Measurements from ENCODE around the gene CIRBP. TPM values are rescaled to one million over a fixed set of nuclear protein-coding genes. Genes with fewer than 3 reads are reported as not detected.

CIRBP gene
- total and polyA plus RNA-seq, 9 of the 15 experiments (the other 6 are each of a cell fraction or from before 2014, with no cell fraction given) = 20.5 to 327 (median 176) TPM

GRCh38 chr19:1241417-1242095, 27.6 kb upstream of the CIRBP start, which contains the start of gene ATP5F1D:
Gene ATP5F1D (plus strand): TSS chr19:1241751. CDS start chr19:1241851, 100 bp downstream.
- peaks cover 49 to 98% of the 10 kb centered on the region in 2 experiments for H3K4me1 ChIP-seq (replicated peaks in 1 of 2; ENCODE audit: control insufficient read depth in 2 of 2, insufficient read depth in 2 of 2, low read length in 2 of 2)
- no TSS peak for BruUV-seq (replicated peaks)
- peak within 1 kb of the TSS; percentile 69 for H2AFZ ChIP-seq (ENCODE audit: low read depth, low read length)
- TF ChIP-seq SRF (CRISPR knock-in tag; IDR thresholded peaks at IDR 0.05) (peak in 1 of 2 experiments; percentile 88; a peak in 2 of 4 replicates), ZNF24 (IDR thresholded peaks at IDR 0.05) (peak; percentile 18; the same call in 1 of the 2 replicates), L3MBTL2 (IDR thresholded peaks at IDR 0.05) (peak; percentile 68), ILK (tag; IDR thresholded peaks at IDR 0.05; ENCODE audit: borderline replicate concordance, low read depth) (no peak), FOSL1 (tag; conservative IDR thresholded peaks at IDR 0.05) (peak; percentile 23; the same call in 1 of the 2 replicates), NR4A1 (CRISPR knock-in tag; IDR thresholded peaks at IDR 0.05) (no peak), NR4A1 (tag; IDR thresholded peaks at IDR 0.05) (peak; percentile 34; the same call in 1 of the 2 replicates), NEUROD1 (IDR thresholded peaks at IDR 0.05; ENCODE audit: borderline replicate concordance, low read depth, low read length, partially characterized antibody) (peak; percentile 44), ZNF217 (CRISPR knock-in tag; IDR thresholded peaks at IDR 0.05) (no peak), ZMIZ1 (IDR thresholded peaks at IDR 0.05; ENCODE audit: low read depth in 2 of 2, low read length in 2 of 2) (0 out of 4 replicates have a peak, but pooled peaks of 1 of the 2 experiments have one; percentile 26), ZEB2 (IDR thresholded peaks at IDR 0.05) (no peak)
- TF ChIP-seq, protein P1, sequence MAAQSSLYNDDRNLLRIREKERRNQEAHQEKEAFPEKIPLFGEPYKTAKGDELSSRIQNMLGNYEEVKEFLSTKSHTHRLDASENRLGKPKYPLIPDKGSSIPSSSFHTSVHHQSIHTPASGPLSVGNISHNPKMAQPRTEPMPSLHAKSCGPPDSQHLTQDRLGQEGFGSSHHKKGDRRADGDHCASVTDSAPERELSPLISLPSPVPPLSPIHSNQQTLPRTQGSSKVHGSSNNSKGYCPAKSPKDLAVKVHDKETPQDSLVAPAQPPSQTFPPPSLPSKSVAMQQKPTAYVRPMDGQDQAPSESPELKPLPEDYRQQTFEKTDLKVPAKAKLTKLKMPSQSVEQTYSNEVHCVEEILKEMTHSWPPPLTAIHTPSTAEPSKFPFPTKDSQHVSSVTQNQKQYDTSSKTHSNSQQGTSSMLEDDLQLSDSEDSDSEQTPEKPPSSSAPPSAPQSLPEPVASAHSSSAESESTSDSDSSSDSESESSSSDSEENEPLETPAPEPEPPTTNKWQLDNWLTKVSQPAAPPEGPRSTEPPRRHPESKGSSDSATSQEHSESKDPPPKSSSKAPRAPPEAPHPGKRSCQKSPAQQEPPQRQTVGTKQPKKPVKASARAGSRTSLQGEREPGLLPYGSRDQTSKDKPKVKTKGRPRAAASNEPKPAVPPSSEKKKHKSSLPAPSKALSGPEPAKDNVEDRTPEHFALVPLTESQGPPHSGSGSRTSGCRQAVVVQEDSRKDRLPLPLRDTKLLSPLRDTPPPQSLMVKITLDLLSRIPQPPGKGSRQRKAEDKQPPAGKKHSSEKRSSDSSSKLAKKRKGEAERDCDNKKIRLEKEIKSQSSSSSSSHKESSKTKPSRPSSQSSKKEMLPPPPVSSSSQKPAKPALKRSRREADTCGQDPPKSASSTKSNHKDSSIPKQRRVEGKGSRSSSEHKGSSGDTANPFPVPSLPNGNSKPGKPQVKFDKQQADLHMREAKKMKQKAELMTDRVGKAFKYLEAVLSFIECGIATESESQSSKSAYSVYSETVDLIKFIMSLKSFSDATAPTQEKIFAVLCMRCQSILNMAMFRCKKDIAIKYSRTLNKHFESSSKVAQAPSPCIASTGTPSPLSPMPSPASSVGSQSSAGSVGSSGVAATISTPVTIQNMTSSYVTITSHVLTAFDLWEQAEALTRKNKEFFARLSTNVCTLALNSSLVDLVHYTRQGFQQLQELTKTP (IDR thresholded peaks at IDR 0.05; ENCODE audit: low read depth in 1 of 2, partially characterized antibody in 2 of 2) = peak in 1 of 2 experiments; percentile 96

More at GRCh38 chr19:1241417-1242095, 27.6 kb upstream of the CIRBP start, which contains the start of gene ATP5F1D:
- under 1% methylated on average over 61 of the region's 79 CpGs for WGBS (ENCODE audit: insufficient coverage, low coverage, missing lambda C conversion rate)
- Histone ChIP-seq H4K20me1 (replicated peaks; ENCODE audit: control insufficient read depth, insufficient read depth, low read length) (0 out of 2 replicates have a peak, but pooled peaks cover 5% of the 10 kb centered on the region), H3K79me2 (ENCODE audit: control insufficient read depth, insufficient read depth, low read length) (peaks cover 50% of the 10 kb centered on the region), H3K36me3 (ENCODE audit: control insufficient read depth, insufficient read depth, low read length) (peaks cover 38% of the 10 kb centered on the region; the same call in 2 of the 3 replicates), H3K9me3 (replicated peaks; ENCODE audit: control insufficient read depth, insufficient read depth, low read depth, low read length) (no peaks in the 10 kb centered on the region), H3K9me1 (ENCODE audit: control insufficient read depth, insufficient read depth, low read length) (peaks cover 4% of the 10 kb centered on the region), H3K9ac (ENCODE audit: insufficient read depth in 1 of 2, low read depth in 2 of 2, low read length in 2 of 2) (peak within 1 kb of the TSS; percentile 86 to 98), H3K27me3 (ENCODE audit: control insufficient read depth in 2 of 2, insufficient read depth in 2 of 2, low read length in 2 of 2) (no peaks in the 10 kb centered on the region), H3K4me2 (ENCODE audit: insufficient read depth, low read length) (peak within 1 kb of the TSS; percentile 96), H3K27ac (ENCODE audit: extremely low read depth, low read depth, low read length) (peak within 1 kb of the TSS; percentile 89), H3K4me3 (peak within 1 kb of the TSS; percentile 100)
- ChIA-PET POLR2A (interaction anchor here (0.6 to 5.6 kb wide), 7 partner anchors 10 to 751 kb away, joined by 3 to 90 read pairs (median 3); partner anchors contain the start of gene CIRBP), CTCF (ENCODE audit: low intra/inter-chr PET ratio) (interaction anchor here (3.1 to 4.8 kb wide), 3 partner anchors 26 to 320 kb away, joined by 21 to 51 read pairs (median 29); no protein-coding TSS in a partner anchor)
- ATAC-seq (peak; percentile 73), DNase-seq (ENCODE audit: extremely low read depth in 1 of 4, low spot score in 3 of 4) (peak; percentile 74 to 98 (median 86)), FAIRE-seq (peak; percentile 98)
- in situ Hi-C loops (cut with MboI) = loop anchor here (5.0 to 25.0 kb wide), 2 partner anchors 319 to 479 kb away; partner anchors contain the start of gene MISP
- intact Hi-C loops (cut with micrococcal nuclease) = loop anchor here (2.0 to 5.0 kb wide), 2 partner anchors 129 to 379 kb away; no protein-coding TSS in a partner anchor

Measured in K562 (cell line).